GM21723 (cell line): Measurements from ENCODE around the gene SLC26A8.
A peak's percentile ranks its signal among the peaks of the same experiment; 100 is the strongest.
"Not testable (repeated sequence)": the region's sequence is repeated elsewhere in the genome, so short reads cannot be mapped to it uniquely, and the experiment has no call there.

Source experiments
- ATAC-seq: cut with Tn5 transposase; IDR thresholded peaks from one replicate; pipeline ENCODE4 v1.9.1; 2021; ENCODE audit warnings: mild to moderate bottlenecking, moderate library complexity; ENCODE audit not compliant: unreplicated experiment

SLC26A8 gene

GRCh38 chr6:36052097-36052496, 27.7 kb upstream of the SLC26A8 start:
- ATAC-seq, result no peak

DNA sequence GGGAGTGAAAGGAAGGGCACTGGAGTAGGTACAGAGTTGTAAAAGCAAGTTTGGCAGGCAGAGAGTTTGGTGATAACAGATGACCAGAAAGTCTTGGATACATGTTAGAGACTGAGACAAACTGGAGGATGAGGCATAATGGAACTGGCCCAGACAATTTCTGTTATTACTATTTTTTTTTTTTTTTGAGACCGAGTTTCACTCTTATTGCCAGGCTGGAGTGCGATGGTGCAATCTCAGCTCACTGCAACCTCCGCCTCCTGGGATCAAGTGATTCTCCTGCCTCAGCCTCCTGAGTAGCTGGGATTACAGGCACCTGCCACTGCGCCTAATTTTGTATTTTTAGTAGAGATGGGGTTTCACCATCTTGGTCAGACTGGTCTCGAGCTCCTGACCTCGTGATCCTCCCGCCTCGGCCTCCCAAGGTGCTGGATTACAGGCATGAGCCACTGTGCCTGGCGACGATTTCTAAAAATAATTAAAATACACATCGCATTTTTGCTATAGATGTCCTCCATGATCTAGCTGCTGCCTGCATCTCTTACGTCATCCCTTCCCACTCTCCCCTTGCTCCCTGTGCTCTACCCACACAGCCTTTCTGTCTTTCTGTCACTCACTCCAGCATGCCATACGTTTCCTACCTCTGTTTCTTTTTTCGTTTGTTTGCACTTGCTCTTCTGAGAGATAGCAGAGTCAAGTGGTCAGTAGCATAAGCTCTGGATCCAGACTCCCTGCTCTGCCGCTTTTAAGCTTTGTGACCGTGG, 26.7 kb upstream of the SLC26A8 start:
- no peak for ATAC-seq

- ATAC-seq, result no peak
Measured at GRCh38 chr6:36050305-36050704, 25.9 kb upstream of the SLC26A8 start.

GRCh38 chr6:36049582-36049981, 25.1 kb upstream of the SLC26A8 start:
- no peak for ATAC-seq

DNA sequence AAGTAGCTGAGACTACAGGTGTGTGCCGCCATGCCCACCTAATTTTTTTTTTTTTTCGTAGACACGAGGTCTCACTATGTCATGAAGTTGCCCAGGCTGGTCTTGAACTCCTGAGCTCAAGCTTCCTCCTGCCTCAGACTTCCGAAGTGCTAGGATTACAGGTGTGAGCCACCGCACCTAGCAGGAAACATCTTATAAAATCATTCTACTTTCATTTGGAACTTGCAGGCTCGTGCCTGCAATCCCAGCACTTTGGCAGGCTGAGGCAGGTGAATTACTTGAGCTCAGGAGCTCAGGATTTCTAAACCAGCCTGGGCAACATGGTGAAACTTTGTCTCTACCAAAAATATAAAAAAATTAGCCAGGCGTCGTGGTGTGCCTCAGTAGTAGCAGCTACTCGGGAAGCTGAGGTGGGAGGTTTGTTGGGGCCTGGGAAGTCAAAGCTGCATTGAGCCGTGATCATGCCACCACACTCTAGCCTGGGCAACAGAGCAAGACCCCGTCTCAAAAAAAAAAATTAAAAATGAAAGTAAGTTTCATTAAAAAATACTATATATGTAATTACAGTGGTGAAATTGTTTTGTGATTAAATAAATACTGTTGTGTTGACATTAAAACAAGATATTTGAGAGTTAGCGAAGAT, 18.3 kb upstream of the SLC26A8 start:
- ATAC-seq, result no peak

DNA sequence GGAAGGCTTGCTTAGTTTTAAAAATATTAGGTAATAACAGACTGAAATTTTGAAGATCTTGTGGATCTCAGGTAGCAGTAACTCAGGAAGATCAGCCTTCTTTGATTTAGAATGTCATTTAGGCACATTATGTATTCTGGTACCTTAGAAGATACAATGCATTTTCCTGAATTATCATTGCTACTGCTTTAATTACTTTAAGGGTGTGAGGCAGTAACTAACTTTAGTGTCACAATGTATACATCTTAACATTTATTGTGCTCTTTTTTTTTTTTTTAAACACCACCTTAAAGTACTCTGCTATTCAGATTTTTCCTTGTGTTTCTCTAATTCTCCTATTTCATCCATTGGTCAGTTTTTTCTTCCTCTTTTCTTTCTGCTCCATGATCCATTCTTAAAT, 16.5 kb upstream of the SLC26A8 start:
- no peak for ATAC-seq

- ATAC-seq, result no peak
Measured at GRCh38 chr6:36039112-36039511, 14.7 kb upstream of the SLC26A8 start.

DNA sequence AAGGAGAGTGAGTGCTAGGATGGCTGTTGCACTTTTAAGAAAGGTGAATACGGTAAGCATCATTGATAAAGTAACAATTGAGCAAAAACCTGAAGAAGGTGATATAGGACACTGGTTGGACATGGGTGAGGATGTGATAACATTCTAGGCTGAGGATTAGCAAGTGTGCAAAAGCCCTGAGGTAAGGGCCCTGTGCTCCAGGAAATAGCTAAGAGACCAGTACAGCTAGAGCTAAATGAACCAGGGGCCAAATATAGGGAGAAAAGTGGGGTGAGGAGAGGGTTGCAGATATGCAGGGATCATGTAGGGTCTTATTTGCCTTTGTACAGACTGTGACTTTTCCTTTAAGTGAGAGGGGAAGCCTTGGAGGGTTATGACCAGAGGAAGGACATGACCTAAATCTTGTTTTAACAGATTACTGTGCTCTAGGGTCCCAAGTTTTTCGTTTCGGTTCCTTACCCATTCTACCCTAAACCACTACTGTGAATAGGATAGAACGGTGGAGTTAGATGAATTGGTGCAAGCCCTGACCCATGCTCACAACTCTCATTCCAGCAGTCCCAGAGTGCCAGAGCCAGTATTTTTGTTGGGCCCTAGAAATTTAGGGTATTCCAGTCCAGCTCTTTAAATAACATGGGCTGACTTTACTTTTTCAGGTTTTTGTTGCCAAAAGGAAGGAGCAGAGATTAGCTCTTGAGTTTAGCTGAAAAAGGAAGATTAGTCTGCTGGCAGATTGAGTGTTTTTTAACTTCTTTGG, 13.9 kb upstream of the SLC26A8 start:
- ATAC-seq, result no peak

DNA sequence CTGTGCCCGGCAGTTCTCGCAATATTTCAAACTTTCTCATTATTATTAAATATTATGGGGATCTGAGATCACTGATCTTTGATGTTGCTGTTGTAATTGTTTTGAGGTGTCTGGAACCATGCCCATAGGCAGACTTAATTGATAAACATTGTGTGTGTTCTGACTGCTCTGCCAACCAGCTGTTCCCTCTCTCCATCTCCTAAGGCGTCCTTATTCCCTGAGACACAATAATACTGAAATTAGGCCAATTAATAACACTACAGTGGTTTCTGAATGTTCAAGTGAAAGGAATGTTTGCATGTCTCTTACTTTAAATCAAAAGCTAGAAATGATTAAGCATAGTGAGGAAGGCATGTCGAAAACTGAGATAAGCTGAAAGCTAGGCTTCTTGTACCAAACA, 10.8 kb upstream of the SLC26A8 start:
- no peak for ATAC-seq

GRCh38 chr6:36034441-36034840, 10.0 kb upstream of the SLC26A8 start:
- no peak for ATAC-seq

GRCh38 chr6:36033935-36034334, 9.5 kb upstream of the SLC26A8 start:
- no peak for ATAC-seq

- not testable (repeated sequence) for ATAC-seq
Measured at GRCh38 chr6:36033144-36033543, 8.7 kb upstream of the SLC26A8 start.

- ATAC-seq, result no peak
Measured at GRCh38 chr6:36032261-36032660, 7.8 kb upstream of the SLC26A8 start.

GRCh38 chr6:36029464-36029863, 5.0 kb upstream of the SLC26A8 start:
- no peak for ATAC-seq

GRCh38 chr6:36028877-36029324, 4.5 kb upstream of the SLC26A8 start:
- ATAC-seq, result peak; percentile 32

DNA sequence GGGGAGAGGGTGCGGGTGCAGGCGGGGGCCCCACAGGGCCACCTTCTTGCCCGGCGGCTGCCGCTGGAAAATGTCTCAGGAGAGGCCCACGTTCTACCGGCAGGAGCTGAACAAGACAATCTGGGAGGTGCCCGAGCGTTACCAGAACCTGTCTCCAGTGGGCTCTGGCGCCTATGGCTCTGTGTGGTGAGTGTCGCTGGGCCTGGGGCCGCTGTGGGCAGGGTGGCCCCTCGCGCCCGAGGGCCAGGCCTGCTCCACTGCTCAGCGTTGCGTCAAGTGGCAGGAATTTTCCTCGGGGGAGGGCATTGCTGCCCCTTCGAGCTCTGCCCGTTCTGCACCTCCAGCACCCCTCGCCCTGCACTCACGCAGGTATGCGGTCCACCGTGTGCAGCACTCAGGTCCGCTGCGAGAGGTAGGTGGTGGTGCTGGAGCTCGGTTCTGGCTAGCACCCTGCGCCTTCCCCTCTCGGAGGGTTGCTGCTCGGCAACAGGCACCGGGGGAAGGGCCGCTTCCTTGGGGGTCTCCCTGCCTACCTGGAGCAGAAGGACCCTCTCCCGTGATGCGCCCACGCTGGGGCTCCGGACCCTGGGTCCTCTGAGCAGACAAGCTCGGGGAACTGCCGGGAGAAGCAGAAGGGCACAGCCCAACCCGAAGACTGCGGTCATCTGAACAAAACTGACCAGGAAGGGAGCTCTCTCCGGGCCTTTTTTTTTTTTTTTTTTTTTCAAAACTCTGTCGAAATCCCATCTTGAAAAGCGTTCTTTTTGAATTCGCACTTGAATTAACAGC, 3.8 kb upstream of the SLC26A8 start:
- ATAC-seq, result peak; percentile 24

GRCh38 chr6:36027501-36028087, 3.2 kb upstream of the SLC26A8 start, which contains the start of gene MAPK14:
MAPK14 (plus strand) TSS chr6:36027808; CDS start chr6:36028158, 350 bp downstream.
- peak; percentile 85 for ATAC-seq

- ATAC-seq, result no peak
Measured at GRCh38 chr6:36025932-36026327, 1.5 kb upstream of the SLC26A8 start.

GRCh38 chr6:36025260-36025931, 955 bp upstream of the SLC26A8 start:
- ATAC-seq, result no peak

GRCh38 chr6:36020154-36020553, 4.3 kb downstream of the SLC26A8 start:
- no peak for ATAC-seq
